NCI-H1417 treated with DMSO at 0.1 percent for 48 hours (cell line): ENCODE results near the gene TNS1.
"Not testable (repeated sequence)": the region's sequence is repeated elsewhere in the genome, so short reads cannot be mapped to it uniquely, and the experiment has no call there.

Experiments
- DNase-seq: peaks from one replicate; lab custom pipeline; 2025; lab: John Stamatoyannopoulos, UW

Gene TNS1

GRCh38 chr2:218029366-218030360 lies 26.9 kb upstream of the TNS1 start:
- no peak for DNase-seq

GRCh38 chr2:218028562-218029348 lies 26.0 kb upstream of the TNS1 start:
- no peak for DNase-seq

GRCh38 chr2:218028189-218028495 lies 25.3 kb upstream of the TNS1 start:
- no peak for DNase-seq

- DNase-seq = no peak
These were observed 24.8 kb upstream of the TNS1 start for GRCh38 chr2:218027426-218028188.

- DNase-seq = no peak
These were observed 24.1 kb upstream of the TNS1 start for GRCh38 chr2:218026676-218027425.

- DNase-seq = no peak
These were observed 23.4 kb upstream of the TNS1 start for GRCh38 chr2:218026244-218026643.

GRCh38 chr2:218024871-218025270 lies 22.1 kb upstream of the TNS1 start:
- no peak for DNase-seq

DNA sequence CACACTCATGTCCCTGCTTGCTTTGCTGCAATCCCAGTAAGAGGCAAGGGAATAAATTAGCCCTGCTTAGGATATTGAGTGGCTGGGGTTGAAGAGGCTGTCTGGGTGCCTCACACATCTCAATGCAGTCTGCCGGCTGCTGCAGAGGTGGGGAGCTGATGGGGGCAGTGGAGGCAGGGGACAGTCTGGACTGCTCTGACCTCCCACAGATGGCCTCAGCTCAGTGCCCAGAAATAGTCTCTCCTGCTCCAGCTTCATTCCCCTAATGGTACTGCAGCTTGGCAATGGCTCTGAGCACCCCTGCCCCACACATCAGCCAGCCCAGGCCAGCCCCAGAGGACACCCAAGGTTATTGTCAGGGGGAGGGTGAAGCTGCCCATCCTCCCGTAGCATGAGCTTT lies 21.5 kb upstream of the TNS1 start:
- DNase-seq = no peak

- no peak for DNase-seq
These were observed 20.8 kb upstream of the TNS1 start for GRCh38 chr2:218023636-218024035.

- DNase-seq = no peak
These were observed 20.2 kb upstream of the TNS1 start for GRCh38 chr2:218022851-218023530.

DNA sequence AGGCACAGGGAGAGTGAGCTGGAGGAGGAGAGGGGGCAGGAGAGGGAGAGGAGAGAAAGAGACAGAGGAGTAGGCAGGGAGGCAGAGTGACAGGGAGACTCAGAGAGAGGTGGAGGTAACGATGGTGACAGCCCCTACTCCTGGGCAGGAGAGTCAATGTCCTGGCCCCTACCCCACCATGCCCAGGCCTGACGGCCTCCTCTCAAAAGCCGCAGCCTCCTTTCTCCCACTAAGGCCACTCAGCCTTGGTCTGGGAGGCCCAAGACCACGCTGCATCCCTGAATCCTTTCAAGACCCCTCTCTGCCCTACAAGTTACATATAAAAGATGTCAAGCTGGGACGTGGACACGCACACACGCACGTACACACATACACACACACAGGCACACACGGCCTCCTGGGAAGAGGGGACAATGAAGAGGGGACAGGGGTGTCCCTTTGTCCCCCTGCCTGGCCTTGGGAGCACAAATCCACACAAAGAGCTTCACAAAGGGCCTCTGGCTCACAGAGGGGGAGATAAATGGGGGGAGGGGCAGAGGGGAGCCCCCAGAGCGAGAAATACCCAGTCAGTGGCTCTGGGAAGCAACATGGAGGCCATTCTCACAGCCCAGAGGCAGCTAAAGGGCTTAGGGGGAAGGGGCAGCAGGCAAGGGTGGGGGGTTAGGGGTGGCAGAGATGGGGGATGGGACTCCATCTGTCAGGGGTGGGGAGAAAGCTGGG lies 19.5 kb upstream of the TNS1 start:
- no peak for DNase-seq

DNA sequence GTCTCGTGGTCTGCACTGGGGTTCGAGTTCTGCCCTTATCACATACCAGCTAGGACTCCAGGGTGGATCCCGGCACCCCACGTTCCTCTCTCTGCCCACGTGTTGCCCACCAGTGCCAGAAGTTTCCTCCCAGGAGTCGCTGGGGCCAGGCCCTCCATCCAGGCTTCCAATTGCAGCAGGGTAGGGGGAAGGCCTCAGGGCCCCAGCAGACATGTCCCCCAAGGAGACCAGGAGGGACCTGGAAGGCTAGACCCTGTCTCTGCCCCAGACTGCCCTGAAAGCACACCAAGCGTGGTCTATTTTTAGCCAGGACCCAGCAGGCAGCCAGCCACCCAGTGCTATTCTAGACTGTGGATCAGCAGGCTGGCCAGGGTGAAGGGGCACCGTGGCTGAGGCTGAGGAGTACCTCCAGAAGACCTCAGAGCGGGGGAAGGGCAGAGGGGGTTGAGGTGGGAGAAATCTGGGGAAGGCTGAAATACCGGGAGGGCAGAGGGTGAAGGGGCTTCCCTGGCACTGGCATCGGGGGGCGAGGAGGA lies 18.8 kb upstream of the TNS1 start:
- DNase-seq = no peak

DNA sequence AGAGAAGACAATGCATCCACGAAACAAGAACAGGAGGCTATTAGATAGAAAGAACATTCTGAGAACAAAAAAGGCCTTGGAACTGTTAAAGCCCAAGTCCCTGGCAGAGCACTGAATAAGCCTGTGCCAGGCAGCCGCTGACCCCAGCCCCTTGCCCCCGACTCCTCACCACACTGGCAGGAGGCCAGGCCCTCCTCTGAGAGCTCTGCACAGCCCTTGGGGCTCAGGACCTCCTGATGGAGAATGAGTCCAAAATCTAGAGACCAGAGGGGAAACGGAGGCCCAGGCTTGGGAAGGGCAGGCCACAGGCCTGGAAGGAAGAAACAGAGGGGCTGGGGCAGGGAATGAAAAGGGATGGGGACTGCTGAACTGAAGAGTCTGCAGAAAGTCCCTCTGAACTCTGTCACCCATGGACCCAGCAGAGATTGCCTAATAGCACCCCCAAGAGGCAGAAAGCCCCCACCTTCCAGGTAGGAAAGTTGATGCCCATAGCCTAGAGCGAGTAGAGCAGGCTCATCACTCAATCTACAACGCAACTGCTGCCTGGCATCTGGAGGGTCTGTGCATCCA lies 18.3 kb upstream of the TNS1 start:
- no peak for DNase-seq

- no peak for DNase-seq
These were observed 17.5 kb upstream of the TNS1 start for GRCh38 chr2:218020281-218020680.

- no peak for DNase-seq
These were observed 16.7 kb upstream of the TNS1 start for GRCh38 chr2:218019411-218020060.

DNA sequence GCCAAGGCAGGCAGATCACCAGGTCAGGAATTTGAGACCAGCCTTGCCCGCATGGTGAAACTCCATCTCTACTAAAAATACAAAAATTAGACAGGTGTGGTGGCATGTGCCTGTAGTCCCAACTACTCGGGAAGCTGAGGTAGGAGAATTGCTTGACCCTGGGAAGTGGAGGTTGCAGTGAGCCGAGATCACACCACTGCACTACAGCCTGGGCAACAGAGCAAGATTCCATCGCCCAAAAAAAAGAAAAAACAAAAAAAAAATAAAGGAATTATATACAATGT lies 16.0 kb upstream of the TNS1 start:
- not testable (repeated sequence) for DNase-seq

DNA sequence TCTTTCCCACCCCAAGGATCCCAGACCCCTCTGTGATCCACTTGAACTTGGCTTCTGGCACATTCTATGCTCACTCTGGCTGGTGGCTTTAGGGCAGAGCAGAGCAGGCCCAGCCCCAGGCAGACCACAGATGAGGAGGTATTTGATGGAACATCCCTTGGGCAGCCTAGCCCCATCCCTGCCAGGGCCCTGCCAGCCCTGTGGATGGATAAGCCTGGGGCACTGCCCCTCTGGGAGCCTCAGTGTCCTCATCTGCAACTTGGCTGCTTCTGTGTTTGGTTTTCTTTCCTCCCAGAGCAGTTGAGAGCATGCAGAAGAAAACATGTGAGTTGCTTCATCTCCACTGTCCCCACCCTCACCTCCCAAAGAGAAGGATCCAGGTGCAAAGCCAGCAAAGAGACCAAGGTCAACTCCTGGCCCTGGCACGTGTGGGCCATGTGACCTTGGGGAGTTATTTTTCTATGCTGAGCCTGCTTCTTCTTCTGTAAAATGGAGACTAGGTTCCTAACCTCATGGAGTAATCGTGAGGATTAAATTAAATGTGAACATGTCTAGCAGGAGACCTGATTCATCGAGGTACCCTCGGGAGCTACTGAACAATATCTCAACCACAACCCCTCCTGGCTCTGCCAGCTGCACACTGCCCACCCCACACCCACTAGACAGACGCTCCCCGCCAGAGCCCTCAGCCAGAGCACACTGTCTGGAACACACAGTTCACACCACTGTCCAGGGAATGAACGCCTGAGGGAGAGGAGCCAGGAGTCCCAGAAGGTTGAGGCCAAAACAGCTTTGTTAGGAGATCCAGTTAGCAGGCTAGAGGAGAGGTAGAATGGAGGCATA lies 14.6 kb upstream of the TNS1 start:
- no peak for DNase-seq

GRCh38 chr2:218016810-218017209 lies 14.0 kb upstream of the TNS1 start:
- DNase-seq = no peak
